HepG2 (cell line): Measurements from ENCODE around the gene PEX11B. TPM values are rescaled to one million over a fixed set of nuclear protein-coding genes. Genes with fewer than 3 reads are reported as not detected.
A peak's percentile ranks its signal among the peaks of the same experiment; 100 is the strongest.

Source experiments
- ASH2L ChIP-seq: fragments of 300-600, 200-600 bp; sonication (generic); IDR thresholded peaks from 2 replicates; pipeline ENCODE4 v1.7.0; 2017; ENCODE audit warnings: low read depth, mild to moderate bottlenecking, moderate library complexity, mixed read lengths, low read length; ENCODE audit not compliant: insufficient read length
- CBX5 ChIP-seq: sonication (generic); formaldehyde crosslinking; IDR thresholded peaks from 2 replicates; pipeline ENCODE4 v1.4.0; 2020; ENCODE audit warnings: missing genetic modification reagents, borderline replicate concordance
- KMT2B ChIP-seq: IDR thresholded peaks from 2 replicates; pipeline ENCODE4 v1.6.1; 2016; ENCODE audit warnings: missing genetic modification reagents, missing compliant biosample characterization
- MXI1 ChIP-seq: IDR thresholded peaks from 3 replicates; pipeline ENCODE4 v1.6.1; 2012; ENCODE audit warnings: low read depth, low read length, inconsistent platforms, borderline replicate concordance
- NFKB2 ChIP-seq: sonication (generic); formaldehyde crosslinking; IDR thresholded peaks from 2 replicates; pipeline ENCODE4 v1.4.0; 2020; ENCODE audit warnings: missing genetic modification reagents, borderline replicate concordance
- NKX3-1 ChIP-seq: sonication (generic); formaldehyde crosslinking; IDR thresholded peaks from 2 replicates; pipeline ENCODE4 v1.5.0; 2020; ENCODE audit warnings: missing genetic modification reagents
- NRL ChIP-seq: sonication (generic); formaldehyde crosslinking; IDR thresholded peaks from 2 replicates; pipeline ENCODE4 v1.5.0; 2020; ENCODE audit warnings: missing genetic modification reagents, mild to moderate bottlenecking, moderate library complexity, borderline replicate concordance
- ZNF253 ChIP-seq: sonication (generic); formaldehyde crosslinking; IDR thresholded peaks from 2 replicates; pipeline ENCODE4 v1.8.0; 2022; ENCODE audit warnings: mild to moderate bottlenecking, missing genetic modification reagents, borderline replicate concordance
- ZNF282 ChIP-seq: fragments of 450-650 bp; IDR thresholded peaks from 2 replicates; pipeline ENCODE4 v1.6.1; 2018; ENCODE audit not compliant: partially characterized antibody
- ZNF496 ChIP-seq: sonication (generic); formaldehyde crosslinking; IDR thresholded peaks from 2 replicates; pipeline ENCODE4 v1.8.1; 2023; ENCODE audit warnings: mild to moderate bottlenecking, moderate library complexity, missing genetic modification reagents; ENCODE audit not compliant: insufficient replicate concordance
- ZNF878 ChIP-seq: sonication (generic); formaldehyde crosslinking; IDR thresholded peaks from 2 replicates; pipeline ENCODE4 v1.8.1; 2023; ENCODE audit warnings: mild to moderate bottlenecking, missing genetic modification reagents, moderate library complexity
- ZSCAN21 ChIP-seq: sonication (generic); formaldehyde crosslinking; IDR thresholded peaks from 2 replicates; pipeline ENCODE4 v1.8.0; 2022; ENCODE audit warnings: mild to moderate bottlenecking, missing genetic modification reagents, moderate library complexity, borderline replicate concordance
- polyA plus RNA-seq, 8 experiments: library from polyadenylated mRNA; depleted of rRNA in 3 of 8; stranded (reverse) in 7 of 8; unstranded in 1 of 8; fragments of >200 nt; fragmentation: Illumina TruSeq in 4 of 8; extraction: Trizol in 4 of 8; gene quantifications; 2 replicates each; pipeline versions ENCODE4 v1.2.1 to v1.2.3, GENCODE V29; 2011 to 2016; ENCODE audit warnings: low read depth in 4 of 8, missing spikeins in 1 of 8, mixed read lengths in 1 of 8; ENCODE audit not compliant: insufficient read depth in 1 of 8
- total RNA-seq, 5 experiments: library from RNA; depleted of rRNA; stranded (reverse); fragments of >200 nt; fragmentation: Illumina TruSeq; extraction: Trizol; gene quantifications; 2 replicates each; pipeline ENCODE4 v1.2.3, GENCODE V29; 2016; ENCODE audit warnings: low read depth in 1 of 5
- TF ChIP-seq, protein P1 (sequence below): sonication (generic); formaldehyde crosslinking; IDR thresholded peaks from 2 replicates; pipeline ENCODE4 v1.5.0; 2020; ENCODE audit warnings: missing genetic modification reagents, mild to moderate bottlenecking, borderline replicate concordance
- TF ChIP-seq, protein P2 (sequence below): sonication (generic); formaldehyde crosslinking; IDR thresholded peaks from 2 replicates; pipeline ENCODE4 v1.4.0; 2020; ENCODE audit warnings: mild to moderate bottlenecking, missing genetic modification reagents, borderline replicate concordance
- TF ChIP-seq, protein P3 (sequence below): sonication (generic); formaldehyde crosslinking; IDR thresholded peaks from 2 replicates; pipeline ENCODE4 v1.4.0; 2020; ENCODE audit warnings: low read depth, mild to moderate bottlenecking, missing genetic modification reagents
- TF ChIP-seq, protein P4 (sequence below), 2 experiments: sonication (generic) in 1 of 2; formaldehyde crosslinking in 1 of 2; IDR thresholded peaks; 2 replicates each; pipeline versions ENCODE4 v1.4.0 to v1.6.1; 2016 to 2020; ENCODE audit warnings: borderline replicate concordance in 1 of 2, low read depth in 1 of 2, mild to moderate bottlenecking in 1 of 2, missing genetic modification reagents in 1 of 2

The PEX11B gene
- total and polyA plus RNA-seq, 2 of the 13 experiments (the other 11 are each of a cell fraction or from before 2014, with no cell fraction given) = 21.6 to 48.4 TPM

DNA sequence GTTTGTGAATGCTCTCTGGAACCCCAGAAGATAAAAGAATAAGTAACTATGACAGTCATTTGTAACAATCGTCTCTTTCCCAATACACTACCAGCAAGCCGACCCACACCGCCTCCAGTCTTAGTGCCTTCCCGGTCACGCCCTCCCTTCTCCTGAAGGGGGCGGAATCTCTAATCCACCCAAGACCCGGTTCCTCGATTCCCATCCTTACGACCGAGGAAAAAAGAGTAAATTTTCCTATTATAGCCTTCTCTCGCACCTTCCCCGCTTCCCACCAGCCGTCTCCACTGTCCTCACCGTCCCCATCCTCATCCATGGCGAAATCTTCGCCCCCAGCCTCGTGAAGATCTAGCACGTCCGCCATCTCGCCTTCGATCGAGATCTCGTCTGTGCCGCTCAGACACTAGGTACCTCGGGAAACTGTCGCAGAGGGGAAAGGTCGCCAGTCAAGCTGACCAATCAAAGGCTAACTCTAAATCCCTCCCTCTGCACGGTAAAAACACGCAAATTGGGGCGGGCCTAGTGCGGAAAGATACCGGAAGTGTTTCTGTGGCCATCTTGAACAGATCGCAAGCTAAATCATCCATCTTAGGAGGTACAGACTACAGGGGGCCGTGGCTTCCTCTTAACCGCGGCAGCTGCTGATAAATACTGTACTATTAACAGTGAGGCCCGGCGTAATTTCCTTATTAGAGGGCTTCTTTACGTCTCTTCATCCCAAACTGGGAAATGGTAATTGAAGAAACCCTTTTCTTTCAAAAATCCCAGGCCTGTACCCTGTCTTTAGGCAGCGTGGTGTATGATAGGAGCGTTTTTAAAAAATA lies 8.8 kb upstream of the PEX11B start, which contains the start of gene RBM8A (continued):
- TF ChIP-seq, protein P1, sequence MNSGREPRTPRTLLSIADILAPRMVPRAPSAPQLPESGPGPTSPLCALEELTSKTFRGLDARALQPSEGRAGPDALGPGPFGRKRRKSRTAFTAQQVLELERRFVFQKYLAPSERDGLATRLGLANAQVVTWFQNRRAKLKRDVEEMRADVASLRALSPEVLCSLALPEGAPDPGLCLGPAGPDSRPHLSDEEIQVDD = no peak
- TF ChIP-seq ZNF253 (no peak), ZNF496 (CRISPR knock-in tag) (no peak), ZNF878 (no peak), KMT2B (CRISPR knock-in tag) (peak; percentile 86), ZSCAN21 (peak; percentile 65; the same call in 1 of the 2 replicates), ZNF282 (no peak), NRL (peak; percentile 49; the same call in 1 of the 2 replicates), MXI1 (peak; percentile 57; the same call in 1 of the 3 replicates), CBX5 (CRISPR knock-in tag) (peak; percentile 48; the same call in 1 of the 2 replicates), NKX3-1 (no peak), ASH2L (peak; percentile 98), NFKB2 (CRISPR knock-in tag) (no peak)
- TF ChIP-seq, protein P2, sequence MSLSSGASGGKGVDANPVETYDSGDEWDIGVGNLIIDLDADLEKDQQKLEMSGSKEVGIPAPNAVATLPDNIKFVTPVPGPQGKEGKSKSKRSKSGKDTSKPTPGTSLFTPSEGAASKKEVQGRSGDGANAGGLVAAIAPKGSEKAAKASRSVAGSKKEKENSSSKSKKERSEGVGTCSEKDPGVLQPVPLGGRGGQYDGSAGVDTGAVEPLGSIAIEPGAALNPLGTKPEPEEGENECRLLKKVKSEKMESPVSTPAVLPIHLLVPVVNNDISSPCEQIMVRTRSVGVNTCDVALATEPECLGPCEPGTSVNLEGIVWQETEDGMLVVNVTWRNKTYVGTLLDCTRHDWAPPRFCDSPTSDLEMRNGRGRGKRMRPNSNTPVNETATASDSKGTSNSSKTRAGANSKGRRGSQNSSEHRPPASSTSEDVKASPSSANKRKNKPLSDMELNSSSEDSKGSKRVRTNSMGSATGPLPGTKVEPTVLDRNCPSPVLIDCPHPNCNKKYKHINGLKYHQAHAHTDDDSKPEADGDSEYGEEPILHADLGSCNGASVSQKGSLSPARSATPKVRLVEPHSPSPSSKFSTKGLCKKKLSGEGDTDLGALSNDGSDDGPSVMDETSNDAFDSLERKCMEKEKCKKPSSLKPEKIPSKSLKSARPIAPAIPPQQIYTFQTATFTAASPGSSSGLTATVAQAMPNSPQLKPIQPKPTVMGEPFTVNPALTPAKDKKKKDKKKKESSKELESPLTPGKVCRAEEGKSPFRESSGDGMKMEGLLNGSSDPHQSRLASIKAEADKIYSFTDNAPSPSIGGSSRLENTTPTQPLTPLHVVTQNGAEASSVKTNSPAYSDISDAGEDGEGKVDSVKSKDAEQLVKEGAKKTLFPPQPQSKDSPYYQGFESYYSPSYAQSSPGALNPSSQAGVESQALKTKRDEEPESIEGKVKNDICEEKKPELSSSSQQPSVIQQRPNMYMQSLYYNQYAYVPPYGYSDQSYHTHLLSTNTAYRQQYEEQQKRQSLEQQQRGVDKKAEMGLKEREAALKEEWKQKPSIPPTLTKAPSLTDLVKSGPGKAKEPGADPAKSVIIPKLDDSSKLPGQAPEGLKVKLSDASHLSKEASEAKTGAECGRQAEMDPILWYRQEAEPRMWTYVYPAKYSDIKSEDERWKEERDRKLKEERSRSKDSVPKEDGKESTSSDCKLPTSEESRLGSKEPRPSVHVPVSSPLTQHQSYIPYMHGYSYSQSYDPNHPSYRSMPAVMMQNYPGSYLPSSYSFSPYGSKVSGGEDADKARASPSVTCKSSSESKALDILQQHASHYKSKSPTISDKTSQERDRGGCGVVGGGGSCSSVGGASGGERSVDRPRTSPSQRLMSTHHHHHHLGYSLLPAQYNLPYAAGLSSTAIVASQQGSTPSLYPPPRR (CRISPR knock-in tag) = 0 out of 2 replicates have a peak, but pooled peaks have one; percentile 31
- TF ChIP-seq, protein P3, sequence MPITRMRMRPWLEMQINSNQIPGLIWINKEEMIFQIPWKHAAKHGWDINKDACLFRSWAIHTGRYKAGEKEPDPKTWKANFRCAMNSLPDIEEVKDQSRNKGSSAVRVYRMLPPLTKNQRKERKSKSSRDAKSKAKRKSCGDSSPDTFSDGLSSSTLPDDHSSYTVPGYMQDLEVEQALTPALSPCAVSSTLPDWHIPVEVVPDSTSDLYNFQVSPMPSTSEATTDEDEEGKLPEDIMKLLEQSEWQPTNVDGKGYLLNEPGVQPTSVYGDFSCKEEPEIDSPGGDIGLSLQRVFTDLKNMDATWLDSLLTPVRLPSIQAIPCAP (CRISPR knock-in tag) = no peak
- TF ChIP-seq, protein P4, sequence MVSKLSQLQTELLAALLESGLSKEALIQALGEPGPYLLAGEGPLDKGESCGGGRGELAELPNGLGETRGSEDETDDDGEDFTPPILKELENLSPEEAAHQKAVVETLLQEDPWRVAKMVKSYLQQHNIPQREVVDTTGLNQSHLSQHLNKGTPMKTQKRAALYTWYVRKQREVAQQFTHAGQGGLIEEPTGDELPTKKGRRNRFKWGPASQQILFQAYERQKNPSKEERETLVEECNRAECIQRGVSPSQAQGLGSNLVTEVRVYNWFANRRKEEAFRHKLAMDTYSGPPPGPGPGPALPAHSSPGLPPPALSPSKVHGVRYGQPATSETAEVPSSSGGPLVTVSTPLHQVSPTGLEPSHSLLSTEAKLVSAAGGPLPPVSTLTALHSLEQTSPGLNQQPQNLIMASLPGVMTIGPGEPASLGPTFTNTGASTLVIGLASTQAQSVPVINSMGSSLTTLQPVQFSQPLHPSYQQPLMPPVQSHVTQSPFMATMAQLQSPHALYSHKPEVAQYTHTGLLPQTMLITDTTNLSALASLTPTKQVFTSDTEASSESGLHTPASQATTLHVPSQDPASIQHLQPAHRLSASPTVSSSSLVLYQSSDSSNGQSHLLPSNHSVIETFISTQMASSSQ (IDR thresholded peaks at IDR 0.05; ENCODE audit: low read depth) = peak; percentile 16; the same call in 1 of the 2 replicates
- TF ChIP-seq, protein P4 (CRISPR knock-in tag; IDR thresholded peaks at IDR 0.05; ENCODE audit: borderline replicate concordance) = peak; percentile 36; the same call in 1 of the 2 replicates
